ENCODE data around the gene DBN1.

Gene DBN1

GRCh38 chr5:177512736-177513380 is 39.4 kb upstream of the DBN1 start:
- Histone ChIP-seq H3K9me3 (ENCODE audit: severe bottlenecking) (no peaks in the 10 kb centered on the region), H3K4me3 (ENCODE audit: severe bottlenecking) (no peak overlapping the region), H3K36me3 (ENCODE audit: low read depth) (peaks cover 62% of the 10 kb centered on the region), H3K27ac (ENCODE audit: poor library complexity, severe bottlenecking) (no peak overlapping the region), H3K4me1 (ENCODE audit: insufficient read depth, poor library complexity, severe bottlenecking) (no peaks in the 10 kb centered on the region), H3K27me3 (ENCODE audit: insufficient read depth, poor library complexity, severe bottlenecking) (no peaks in the 10 kb centered on the region)
- TF ChIP-seq, protein P1, sequence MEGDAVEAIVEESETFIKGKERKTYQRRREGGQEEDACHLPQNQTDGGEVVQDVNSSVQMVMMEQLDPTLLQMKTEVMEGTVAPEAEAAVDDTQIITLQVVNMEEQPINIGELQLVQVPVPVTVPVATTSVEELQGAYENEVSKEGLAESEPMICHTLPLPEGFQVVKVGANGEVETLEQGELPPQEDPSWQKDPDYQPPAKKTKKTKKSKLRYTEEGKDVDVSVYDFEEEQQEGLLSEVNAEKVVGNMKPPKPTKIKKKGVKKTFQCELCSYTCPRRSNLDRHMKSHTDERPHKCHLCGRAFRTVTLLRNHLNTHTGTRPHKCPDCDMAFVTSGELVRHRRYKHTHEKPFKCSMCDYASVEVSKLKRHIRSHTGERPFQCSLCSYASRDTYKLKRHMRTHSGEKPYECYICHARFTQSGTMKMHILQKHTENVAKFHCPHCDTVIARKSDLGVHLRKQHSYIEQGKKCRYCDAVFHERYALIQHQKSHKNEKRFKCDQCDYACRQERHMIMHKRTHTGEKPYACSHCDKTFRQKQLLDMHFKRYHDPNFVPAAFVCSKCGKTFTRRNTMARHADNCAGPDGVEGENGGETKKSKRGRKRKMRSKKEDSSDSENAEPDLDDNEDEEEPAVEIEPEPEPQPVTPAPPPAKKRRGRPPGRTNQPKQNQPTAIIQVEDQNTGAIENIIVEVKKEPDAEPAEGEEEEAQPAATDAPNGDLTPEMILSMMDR (IDR thresholded peaks at IDR 0.05; ENCODE audit: poor library complexity, severe bottlenecking) = no peak
- DNase-seq (ENCODE audit: low spot score) (peak; percentile 55), ATAC-seq (ENCODE audit: low read depth) (no peak)

- DNase-seq (ENCODE audit: low spot score) (no peak), ATAC-seq (ENCODE audit: low read depth) (no peak)
- H3K27ac ChIP-seq (ENCODE audit: poor library complexity, severe bottlenecking) = no peak overlapping the region
- TF ChIP-seq, protein P1 (IDR thresholded peaks at IDR 0.05; ENCODE audit: poor library complexity, severe bottlenecking) = no peak
- peaks cover 62% of the 10 kb centered on the region for H3K36me3 ChIP-seq (ENCODE audit: low read depth)
- no peaks in the 10 kb centered on the region for H3K4me1 ChIP-seq (ENCODE audit: insufficient read depth, poor library complexity, severe bottlenecking)
- no peaks in the 10 kb centered on the region for H3K27me3 ChIP-seq (ENCODE audit: insufficient read depth, poor library complexity, severe bottlenecking)
- H3K4me3 ChIP-seq (ENCODE audit: severe bottlenecking) = no peak overlapping the region
- no peaks in the 10 kb centered on the region for H3K9me3 ChIP-seq (ENCODE audit: severe bottlenecking)
These were observed 38.6 kb upstream of the DBN1 start for GRCh38 chr5:177511796-177512675.

GRCh38 chr5:177511181-177511580 is 37.7 kb upstream of the DBN1 start:
- no peaks in the 10 kb centered on the region for H3K4me1 ChIP-seq (ENCODE audit: insufficient read depth, poor library complexity, severe bottlenecking)
- no peaks in the 10 kb centered on the region for H3K27me3 ChIP-seq (ENCODE audit: insufficient read depth, poor library complexity, severe bottlenecking)
- TF ChIP-seq, protein P1 (IDR thresholded peaks at IDR 0.05; ENCODE audit: poor library complexity, severe bottlenecking) = no peak
- ATAC-seq (ENCODE audit: low read depth) (no peak), DNase-seq (ENCODE audit: low spot score) (no peak)
- H3K4me3 ChIP-seq (ENCODE audit: severe bottlenecking) = no peak overlapping the region
- peaks cover 62% of the 10 kb centered on the region for H3K36me3 ChIP-seq (ENCODE audit: low read depth)
- H3K9me3 ChIP-seq (ENCODE audit: severe bottlenecking) = no peaks in the 10 kb centered on the region
- no peak overlapping the region for H3K27ac ChIP-seq (ENCODE audit: poor library complexity, severe bottlenecking)

DNA sequence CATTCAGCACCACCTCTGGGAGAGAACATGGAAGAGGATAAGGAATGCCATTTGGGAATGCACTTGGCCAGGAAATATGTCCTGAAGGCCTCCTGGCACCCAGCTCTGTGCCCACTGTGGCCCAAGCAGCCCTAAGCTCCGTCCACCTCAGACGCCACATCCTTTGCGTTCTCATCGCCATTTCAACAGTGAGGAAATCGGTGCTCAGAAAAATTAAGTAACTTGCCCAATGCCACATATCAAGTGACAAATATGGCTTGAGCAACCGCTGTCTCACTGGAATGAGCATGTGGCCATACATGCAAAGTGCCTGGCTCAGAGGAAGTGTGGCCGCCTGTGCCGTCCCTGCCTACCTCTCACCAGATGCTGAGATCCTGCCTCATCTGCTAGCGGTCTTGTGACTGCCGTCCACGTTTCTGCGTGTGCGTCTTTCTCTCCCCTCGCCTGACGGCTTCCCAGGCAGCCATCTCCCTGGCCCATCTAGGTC is 37.2 kb upstream of the DBN1 start:
- Histone ChIP-seq H3K27me3 (ENCODE audit: insufficient read depth, poor library complexity, severe bottlenecking) (no peaks in the 10 kb centered on the region), H3K36me3 (ENCODE audit: low read depth) (peaks cover 57% of the 10 kb centered on the region), H3K27ac (ENCODE audit: poor library complexity, severe bottlenecking) (no peak overlapping the region), H3K4me3 (ENCODE audit: severe bottlenecking) (no peak overlapping the region), H3K4me1 (ENCODE audit: insufficient read depth, poor library complexity, severe bottlenecking) (no peaks in the 10 kb centered on the region), H3K9me3 (ENCODE audit: severe bottlenecking) (no peaks in the 10 kb centered on the region)
- DNase-seq (ENCODE audit: low spot score) (no peak), ATAC-seq (ENCODE audit: low read depth) (no peak)
- TF ChIP-seq, protein P1 (IDR thresholded peaks at IDR 0.05; ENCODE audit: poor library complexity, severe bottlenecking) = no peak

Data from RWPE2 (cell line).